Esophagus squamous epithelium (tissue), 5 donors: ENCODE results near the gene GPA33. TPM values are rescaled to one million over a fixed set of nuclear protein-coding genes. Genes with fewer than 3 reads are reported as not detected.

Experiments
- DNase-seq: peaks from one replicate; lab custom pipeline; 2025; lab: John Stamatoyannopoulos, UW
- H3K27ac ChIP-seq, 4 donors: fragments of 200-600 bp; sonication (generic); one replicate each; pipeline ENCODE4 v1.5.1; 2016 to 2019; ENCODE audit warnings: mild to moderate bottlenecking in 1 of 4
- H3K27me3 ChIP-seq, 4 donors: fragments of 200-600 bp; sonication (generic); 1 replicate in 3 of 4; 2 replicates in 1 of 4; pipeline versions ENCODE4 v1.5.1 to v1.6.0; 2017 to 2021; ENCODE audit warnings: antibody characterized with exemption in 1 of 4
- H3K36me3 ChIP-seq, 3 donors: fragments of 200-600 bp; sonication (generic); one replicate each; pipeline ENCODE4 v1.5.1; 2016 to 2019
- H3K4me1 ChIP-seq, 3 donors: fragments of 200-600 bp; sonication (generic); one replicate each; pipeline ENCODE4 v1.5.1; 2017 to 2019
- H3K4me3 ChIP-seq, 4 donors: fragments of 200-600 bp; sonication (generic); 1 replicate in 3 of 4; 2 replicates in 1 of 4; pipeline ENCODE4 v1.5.1; 2016 to 2019; ENCODE audit warnings: mild to moderate bottlenecking in 2 of 4, moderate library complexity in 1 of 4
- H3K9me3 ChIP-seq, 3 donors: fragments of 200-600 bp; sonication (generic); one replicate each; pipeline ENCODE4 v1.5.1; 2016 to 2019
- CTCF ChIP-seq, 6 experiments: fragments of 450-650 bp in 4 of 6; fragments of 200-600 bp in 2 of 6; sonication (generic) in 2 of 6; IDR thresholded peaks; one replicate each; pipeline ENCODE4 v1.5.1; 2016 to 2019; ENCODE audit warnings: antibody characterized with exemption in 6 of 6, mild to moderate bottlenecking in 4 of 6, moderate library complexity in 4 of 6
- POLR2A ChIP-seq, 4 donors: fragments of 450-650 bp; IDR thresholded peaks; one replicate each; pipeline ENCODE4 v1.6.1; 2017; ENCODE audit warnings: antibody characterized with exemption in 4 of 4, mild to moderate bottlenecking in 4 of 4, moderate library complexity in 3 of 4
- WGBS, 2 donors: methylation state at CpG; one replicate each; pipeline ENCODE4 v1.1.5; 2018; 5-methylcytosine and 5-hydroxymethylcytosine counted together
- intact Hi-C: fragments of 100-400 bp; cut with DNase I; formaldehyde crosslinking; loops from one replicate; pipeline ENCODE4 v1.15.0; 2022
- total RNA-seq, 4 donors: library from RNA; depleted of rRNA; stranded (reverse); fragments of >200 nt; gene quantifications; one replicate each; pipeline ENCODE4 v1.1.0, GENCODE V29; 2016
- donor health status: DM: yes; HTN: yes; CAD: no.

Gene GPA33
- total RNA-seq, 4 donors from 2014 or later, result not detected

GRCh38 chr1:167056529-167057231, 33.5 kb downstream of the GPA33 start:
- Histone ChIP-seq H3K9me3 (no peaks in the 10 kb centered on the region), H3K4me1 (peaks cover 8 to 9% (median 9%) of the 10 kb centered on the region in 3 donors), H3K4me3 (no peak overlapping the region), H3K27me3 (peaks cover 0 to 27% (median 0%) of the 10 kb centered on the region in 4 donors), H3K36me3 (no peaks in the 10 kb centered on the region), H3K27ac (no peak overlapping the region)
- 44 to 53% methylated on average over 9 to 10 of the region's 10 CpGs for WGBS, 2 donors
- TF ChIP-seq CTCF (IDR thresholded peaks at IDR 0.05) (no peak), POLR2A (IDR thresholded peaks at IDR 0.05) (no peak)
- intact Hi-C loops, result loop anchor here (5.0 kb wide), 1 partner anchor 149 kb away; no protein-coding TSS in a partner anchor
- no peak for DNase-seq

DNA sequence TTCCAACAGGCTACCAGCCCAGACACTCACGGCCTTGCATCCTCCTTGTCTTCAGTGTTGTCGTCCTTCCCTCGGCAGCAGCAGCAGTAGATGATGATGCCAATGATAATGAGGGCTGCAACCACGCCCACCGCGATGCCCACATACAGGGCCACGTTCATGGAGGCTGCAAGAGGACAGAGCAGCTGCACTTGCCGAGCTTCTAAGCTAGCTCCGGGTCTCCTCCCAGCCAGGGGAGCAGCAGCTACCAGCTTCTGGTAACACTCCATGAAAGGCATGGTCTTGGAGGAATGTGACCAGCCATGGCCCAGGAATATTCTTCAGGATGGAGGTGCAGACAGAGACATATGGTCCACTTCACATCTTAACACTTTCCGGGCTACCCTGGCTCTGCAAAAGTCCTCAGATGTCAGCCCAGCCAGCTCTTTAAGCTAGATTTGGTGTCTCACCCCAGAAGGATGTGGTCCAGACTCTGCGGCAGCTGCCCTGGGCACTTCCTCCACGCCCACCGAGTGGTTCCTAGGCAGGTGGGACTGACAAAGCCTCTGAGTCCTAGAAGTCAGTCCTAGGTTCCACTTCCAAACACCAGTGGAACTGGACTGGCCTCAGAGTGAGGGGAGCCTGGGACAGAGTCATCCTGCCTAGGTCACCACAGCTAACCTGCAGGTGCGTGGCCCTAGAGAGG, 35.1 kb downstream of the GPA33 start:
- WGBS, 2 donors, result 68 to 89% methylated on average over 3 to 4 of the region's 14 CpGs
- TF ChIP-seq CTCF (IDR thresholded peaks at IDR 0.05) (no peak), POLR2A (IDR thresholded peaks at IDR 0.05) (no peak)
- Histone ChIP-seq H3K27me3 (peaks cover 0 to 16% (median 0%) of the 10 kb centered on the region in 4 donors), H3K36me3 (no peaks in the 10 kb centered on the region), H3K9me3 (no peaks in the 10 kb centered on the region), H3K4me1 (peaks cover 8 to 9% (median 9%) of the 10 kb centered on the region in 3 donors), H3K27ac (no peak overlapping the region), H3K4me3 (no peak overlapping the region)
- DNase-seq, result no peak
- intact Hi-C loops, result loop anchor here (5.0 kb wide), 1 partner anchor 148 kb away; no protein-coding TSS in a partner anchor

DNA sequence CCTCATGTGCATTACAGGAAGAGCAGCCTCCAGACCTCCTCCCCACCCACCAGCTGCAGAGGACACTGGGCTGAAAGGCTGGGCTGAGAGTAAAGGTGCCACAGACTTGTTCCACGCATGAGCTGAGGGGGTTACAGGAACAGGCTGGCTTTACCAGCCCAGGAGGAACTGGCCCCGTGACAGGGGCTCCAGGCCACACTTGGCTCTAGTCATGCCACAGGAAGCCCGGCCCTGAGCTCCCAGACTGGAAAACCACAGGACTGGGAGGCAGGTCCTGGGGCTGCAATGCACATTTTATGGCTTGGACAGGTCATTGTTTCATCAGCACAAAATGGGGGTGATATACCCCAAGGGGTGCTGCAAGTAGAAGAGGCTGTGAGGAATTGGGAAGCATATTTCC, 35.6 kb downstream of the GPA33 start:
- intact Hi-C loops, result no loop called here
- no peak for TF ChIP-seq CTCF (IDR thresholded peaks at IDR 0.05)
- no peak for TF ChIP-seq POLR2A (IDR thresholded peaks at IDR 0.05)
- Histone ChIP-seq H3K27ac (no peak overlapping the region), H3K36me3 (no peaks in the 10 kb centered on the region), H3K27me3 (peaks cover 0 to 12% (median 0%) of the 10 kb centered on the region in 4 donors), H3K9me3 (no peaks in the 10 kb centered on the region), H3K4me1 (peaks cover 8 to 9% (median 8%) of the 10 kb centered on the region in 3 donors), H3K4me3 (no peak overlapping the region)
- WGBS, 2 donors, result 57% methylated on average over 3 of the region's 3 CpGs; no CpG with 5 or more reads in 1 of the 2 donors
- DNase-seq, result no peak

- intact Hi-C loops, result no loop called here
- Histone ChIP-seq H3K4me3 (no peak overlapping the region), H3K27me3 (peaks cover 0 to 15% (median 0%) of the 10 kb centered on the region in 4 donors), H3K9me3 (no peaks in the 10 kb centered on the region), H3K36me3 (no peaks in the 10 kb centered on the region), H3K4me1 (no peaks in the 10 kb centered on the region), H3K27ac (no peak overlapping the region)
- 71 to 95% methylated on average over 4 to 8 of the region's 8 CpGs for WGBS, 2 donors
- TF ChIP-seq POLR2A (IDR thresholded peaks at IDR 0.05) (no peak), CTCF (IDR thresholded peaks at IDR 0.05) (peak in 2 of 6 experiments; percentile 6 to 27)
- no peak for DNase-seq
These were observed 37.8 kb downstream of the GPA33 start for GRCh38 chr1:167052389-167052788.

- TF ChIP-seq POLR2A (IDR thresholded peaks at IDR 0.05) (no peak), CTCF (IDR thresholded peaks at IDR 0.05) (no peak)
- intact Hi-C loops, result no loop called here
- Histone ChIP-seq H3K27ac (no peak overlapping the region), H3K4me1 (no peaks in the 10 kb centered on the region), H3K27me3 (peaks cover 0 to 15% (median 0%) of the 10 kb centered on the region in 4 donors), H3K9me3 (no peaks in the 10 kb centered on the region), H3K36me3 (no peaks in the 10 kb centered on the region), H3K4me3 (no peak overlapping the region)
- DNase-seq, result no peak
- WGBS, 2 donors, result 80 to 92% methylated on average over 2 to 5 of the region's 5 CpGs
These were observed 38.3 kb downstream of the GPA33 start for GRCh38 chr1:167051907-167052306.
